SKM-1 treated with dmso at 0.1 percent for 144 hours (cell line): ENCODE results near the gene SMAD3.

Source experiments
- DNase-seq: peaks from one replicate; lab custom pipeline; 2025; ENCODE audit not compliant: unreplicated experiment; lab: John Stamatoyannopoulos, UW

Gene SMAD3

GRCh38 chr15:67178569-67179210 lies 113.3 kb downstream of the SMAD3 start:
- DNase-seq: no peak

GRCh38 chr15:67179411-67179995 lies 114.1 kb downstream of the SMAD3 start:
- DNase-seq: no peak

- no peak for DNase-seq
Observed at GRCh38 chr15:67180035-67180434, 114.6 kb downstream of the SMAD3 start.

- no peak for DNase-seq
Observed at GRCh38 chr15:67180514-67181191, 115.3 kb downstream of the SMAD3 start.

- no peak for DNase-seq
Observed at GRCh38 chr15:67181221-67181639, 115.8 kb downstream of the SMAD3 start.

GRCh38 chr15:67183443-67184169 lies 118.2 kb downstream of the SMAD3 start:
- DNase-seq: no peak

- no peak for DNase-seq
Observed at GRCh38 chr15:67184208-67184925, 119.0 kb downstream of the SMAD3 start.

GRCh38 chr15:67185051-67185450 lies 119.6 kb downstream of the SMAD3 start:
- no peak for DNase-seq

GRCh38 chr15:67185621-67186225 lies 120.3 kb downstream of the SMAD3 start:
- DNase-seq: no peak

GRCh38 chr15:67186226-67186649 lies 120.8 kb downstream of the SMAD3 start:
- DNase-seq: no peak

GRCh38 chr15:67186688-67187087 lies 121.3 kb downstream of the SMAD3 start:
- no peak for DNase-seq

- DNase-seq: no peak
Observed at GRCh38 chr15:67187351-67187854, 122.0 kb downstream of the SMAD3 start.

GRCh38 chr15:67188551-67189218 lies 123.3 kb downstream of the SMAD3 start:
- DNase-seq: no peak

GRCh38 chr15:67189326-67190051 lies 124.1 kb downstream of the SMAD3 start:
- no peak for DNase-seq

GRCh38 chr15:67190326-67190725 lies 124.9 kb downstream of the SMAD3 start:
- DNase-seq: no peak

GRCh38 chr15:67190813-67191212 lies 125.4 kb downstream of the SMAD3 start:
- DNase-seq: no peak

GRCh38 chr15:67192185-67192820 lies 126.9 kb downstream of the SMAD3 start:
- DNase-seq: no peak

- DNase-seq: no peak
Observed at GRCh38 chr15:67193223-67193990, 128.0 kb downstream of the SMAD3 start.
